ENCODE results near the gene KCNJ12. TPM values are rescaled to one million over a fixed set of nuclear protein-coding genes. Genes with fewer than 3 reads are reported as not detected.

Gene KCNJ12
- total and polyA plus RNA-seq, 2 experiments from 2014 or later: 0.61 to 2.4 TPM

DNA sequence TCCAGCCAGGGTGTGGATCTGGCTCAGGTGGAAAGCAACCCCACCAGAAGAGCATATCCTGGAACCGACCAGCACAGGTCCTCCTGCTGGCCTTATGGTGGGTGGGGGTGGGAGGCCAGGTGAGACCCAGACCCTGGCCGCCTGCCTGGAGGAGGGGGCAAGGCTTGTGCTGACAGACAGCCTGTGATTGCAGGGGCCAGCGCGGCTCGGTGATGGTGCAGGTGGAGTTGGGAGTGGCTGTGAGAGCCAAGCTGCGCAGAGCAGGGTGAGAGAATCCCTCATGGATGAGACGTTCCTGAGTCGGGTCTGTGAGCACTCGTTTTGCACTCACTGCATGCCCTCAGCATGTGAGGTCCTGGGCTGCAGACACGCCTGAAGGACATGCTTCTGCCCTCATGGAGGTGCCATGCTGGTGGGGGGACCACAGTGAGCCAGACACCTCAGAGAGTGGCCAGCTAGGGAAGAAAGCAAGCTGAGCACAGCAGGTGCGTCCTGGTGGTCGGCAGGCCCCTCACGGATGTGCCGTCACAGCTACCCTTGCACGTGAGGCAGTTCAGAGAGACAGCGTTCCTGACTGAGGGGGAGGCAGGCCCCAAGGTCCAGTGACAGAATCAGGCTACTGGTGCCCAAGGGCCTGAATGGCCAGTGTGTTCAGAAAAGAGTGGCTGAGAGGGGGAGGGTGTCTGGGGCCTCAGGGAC, 3.8 kb upstream of the KCNJ12 start:
- ATAC-seq (no peak), DNase-seq (ENCODE audit: low spot score) (no peak)
- Mint-ChIP-seq H3K36me3 (ENCODE audit: low read depth) (no peaks in the 10 kb centered on the region), H3K4me3 (0 out of 3 replicates have a peak overlapping the region, but pooled peaks have one; percentile 6), H3K4me1 (peaks cover 33% of the 10 kb centered on the region), H3K27ac (no peak overlapping the region), H3K27me3 (ENCODE audit: insufficient read depth, low read depth, poor library complexity) (peaks cover 26% of the 10 kb centered on the region), H3K9me3 (peaks cover 3% of the 10 kb centered on the region; the same call in 1 of the 3 replicates)
- H2AFZ ChIP-seq: no peak overlapping the region
- peaks cover 31% of the 10 kb centered on the region for H3K27me3 ChIP-seq (ENCODE audit: insufficient read depth)
- H3K4me2 ChIP-seq: no peak overlapping the region
- peaks cover 11% of the 10 kb centered on the region; the same call in 1 of the 2 replicates for H3K4me1 ChIP-seq (ENCODE audit: insufficient read depth)
- no peaks in the 10 kb centered on the region for H4K20me1 ChIP-seq (replicated peaks; ENCODE audit: insufficient read depth)
- TF ChIP-seq EZH2phosphoT487 (IDR thresholded peaks at IDR 0.05; ENCODE audit: unreplicated experiment) (no peak), CREB1 (CRISPR knock-in tag; IDR thresholded peaks at IDR 0.05; ENCODE audit: low read depth) (no peak), JUNB (IDR thresholded peaks at IDR 0.05; ENCODE audit: unreplicated experiment) (no peak), NANOG (IDR thresholded peaks at IDR 0.05; ENCODE audit: borderline replicate concordance) (no peak), ZNF331 (CRISPR knock-in tag; IDR thresholded peaks at IDR 0.05; ENCODE audit: low read depth) (no peak), EZH2 (IDR thresholded peaks at IDR 0.05; ENCODE audit: low read depth, unreplicated experiment) (no peak)
- TF ChIP-seq, protein P1, sequence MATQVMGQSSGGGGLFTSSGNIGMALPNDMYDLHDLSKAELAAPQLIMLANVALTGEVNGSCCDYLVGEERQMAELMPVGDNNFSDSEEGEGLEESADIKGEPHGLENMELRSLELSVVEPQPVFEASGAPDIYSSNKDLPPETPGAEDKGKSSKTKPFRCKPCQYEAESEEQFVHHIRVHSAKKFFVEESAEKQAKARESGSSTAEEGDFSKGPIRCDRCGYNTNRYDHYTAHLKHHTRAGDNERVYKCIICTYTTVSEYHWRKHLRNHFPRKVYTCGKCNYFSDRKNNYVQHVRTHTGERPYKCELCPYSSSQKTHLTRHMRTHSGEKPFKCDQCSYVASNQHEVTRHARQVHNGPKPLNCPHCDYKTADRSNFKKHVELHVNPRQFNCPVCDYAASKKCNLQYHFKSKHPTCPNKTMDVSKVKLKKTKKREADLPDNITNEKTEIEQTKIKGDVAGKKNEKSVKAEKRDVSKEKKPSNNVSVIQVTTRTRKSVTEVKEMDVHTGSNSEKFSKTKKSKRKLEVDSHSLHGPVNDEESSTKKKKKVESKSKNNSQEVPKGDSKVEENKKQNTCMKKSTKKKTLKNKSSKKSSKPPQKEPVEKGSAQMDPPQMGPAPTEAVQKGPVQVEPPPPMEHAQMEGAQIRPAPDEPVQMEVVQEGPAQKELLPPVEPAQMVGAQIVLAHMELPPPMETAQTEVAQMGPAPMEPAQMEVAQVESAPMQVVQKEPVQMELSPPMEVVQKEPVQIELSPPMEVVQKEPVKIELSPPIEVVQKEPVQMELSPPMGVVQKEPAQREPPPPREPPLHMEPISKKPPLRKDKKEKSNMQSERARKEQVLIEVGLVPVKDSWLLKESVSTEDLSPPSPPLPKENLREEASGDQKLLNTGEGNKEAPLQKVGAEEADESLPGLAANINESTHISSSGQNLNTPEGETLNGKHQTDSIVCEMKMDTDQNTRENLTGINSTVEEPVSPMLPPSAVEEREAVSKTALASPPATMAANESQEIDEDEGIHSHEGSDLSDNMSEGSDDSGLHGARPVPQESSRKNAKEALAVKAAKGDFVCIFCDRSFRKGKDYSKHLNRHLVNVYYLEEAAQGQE (IDR thresholded peaks at IDR 0.05; ENCODE audit: unreplicated experiment): no peak
- TF ChIP-seq, protein P2, sequence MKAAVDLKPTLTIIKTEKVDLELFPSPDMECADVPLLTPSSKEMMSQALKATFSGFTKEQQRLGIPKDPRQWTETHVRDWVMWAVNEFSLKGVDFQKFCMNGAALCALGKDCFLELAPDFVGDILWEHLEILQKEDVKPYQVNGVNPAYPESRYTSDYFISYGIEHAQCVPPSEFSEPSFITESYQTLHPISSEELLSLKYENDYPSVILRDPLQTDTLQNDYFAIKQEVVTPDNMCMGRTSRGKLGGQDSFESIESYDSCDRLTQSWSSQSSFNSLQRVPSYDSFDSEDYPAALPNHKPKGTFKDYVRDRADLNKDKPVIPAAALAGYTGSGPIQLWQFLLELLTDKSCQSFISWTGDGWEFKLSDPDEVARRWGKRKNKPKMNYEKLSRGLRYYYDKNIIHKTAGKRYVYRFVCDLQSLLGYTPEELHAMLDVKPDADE (IDR thresholded peaks at IDR 0.05): no peak
- no peaks in the 10 kb centered on the region for H3K79me2 ChIP-seq (replicated peaks; ENCODE audit: insufficient read depth)
- no peaks in the 10 kb centered on the region for H3K9me2 ChIP-seq (ENCODE audit: insufficient read depth)
- no peak overlapping the region for H3K27ac ChIP-seq (ENCODE audit: low read depth)
- H3F3A ChIP-seq (replicated peaks; ENCODE audit: low read depth): 0 out of 2 replicates have a peak, but pooled peaks cover 4% of the 10 kb centered on the region
- H3K36me3 ChIP-seq (ENCODE audit: insufficient read depth): no peaks in the 10 kb centered on the region
- H3K4me3 ChIP-seq: no peak overlapping the region

DNA sequence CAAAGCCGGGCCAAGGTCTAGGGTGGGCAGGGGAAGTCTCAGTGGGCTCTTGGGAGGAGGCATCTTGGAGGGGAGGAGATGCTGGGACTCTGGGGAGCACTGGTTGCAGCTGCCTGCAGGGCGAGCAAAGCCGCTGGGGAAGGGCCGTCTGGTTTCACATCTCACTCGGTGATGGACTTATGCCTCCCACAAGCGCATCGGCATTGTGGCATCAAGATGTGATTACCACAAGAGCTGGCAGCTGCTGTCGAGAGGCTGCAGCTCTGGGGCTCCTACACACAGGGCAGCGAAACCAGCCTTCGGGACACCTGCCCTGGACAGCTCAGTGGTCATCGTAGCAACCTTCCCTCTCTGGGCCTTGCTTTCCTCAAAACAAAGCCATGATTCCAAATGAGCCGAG, 3.1 kb upstream of the KCNJ12 start:
- H3K4me3 ChIP-seq: no peak overlapping the region
- no peak for DNase-seq (ENCODE audit: low spot score)
- ATAC-seq: no peak
- peaks cover 38% of the 10 kb centered on the region for H3K27me3 ChIP-seq (ENCODE audit: insufficient read depth)
- TF ChIP-seq, protein P1 (IDR thresholded peaks at IDR 0.05; ENCODE audit: unreplicated experiment): no peak
- TF ChIP-seq CREB1 (CRISPR knock-in tag; IDR thresholded peaks at IDR 0.05; ENCODE audit: low read depth) (no peak), ZNF114 (CRISPR knock-in tag; IDR thresholded peaks at IDR 0.05) (no peak), ZNF331 (CRISPR knock-in tag; IDR thresholded peaks at IDR 0.05; ENCODE audit: low read depth) (no peak), EZH2 (IDR thresholded peaks at IDR 0.05; ENCODE audit: low read depth, unreplicated experiment) (no peak), NANOG (IDR thresholded peaks at IDR 0.05; ENCODE audit: borderline replicate concordance) (no peak)
- TF ChIP-seq, protein P3, sequence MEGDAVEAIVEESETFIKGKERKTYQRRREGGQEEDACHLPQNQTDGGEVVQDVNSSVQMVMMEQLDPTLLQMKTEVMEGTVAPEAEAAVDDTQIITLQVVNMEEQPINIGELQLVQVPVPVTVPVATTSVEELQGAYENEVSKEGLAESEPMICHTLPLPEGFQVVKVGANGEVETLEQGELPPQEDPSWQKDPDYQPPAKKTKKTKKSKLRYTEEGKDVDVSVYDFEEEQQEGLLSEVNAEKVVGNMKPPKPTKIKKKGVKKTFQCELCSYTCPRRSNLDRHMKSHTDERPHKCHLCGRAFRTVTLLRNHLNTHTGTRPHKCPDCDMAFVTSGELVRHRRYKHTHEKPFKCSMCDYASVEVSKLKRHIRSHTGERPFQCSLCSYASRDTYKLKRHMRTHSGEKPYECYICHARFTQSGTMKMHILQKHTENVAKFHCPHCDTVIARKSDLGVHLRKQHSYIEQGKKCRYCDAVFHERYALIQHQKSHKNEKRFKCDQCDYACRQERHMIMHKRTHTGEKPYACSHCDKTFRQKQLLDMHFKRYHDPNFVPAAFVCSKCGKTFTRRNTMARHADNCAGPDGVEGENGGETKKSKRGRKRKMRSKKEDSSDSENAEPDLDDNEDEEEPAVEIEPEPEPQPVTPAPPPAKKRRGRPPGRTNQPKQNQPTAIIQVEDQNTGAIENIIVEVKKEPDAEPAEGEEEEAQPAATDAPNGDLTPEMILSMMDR (conservative IDR thresholded peaks at IDR 0.05; ENCODE audit: low read depth in 2 of 2): no peak
- H3K27me3 Mint-ChIP-seq (ENCODE audit: insufficient read depth, low read depth, poor library complexity): peaks cover 30% of the 10 kb centered on the region
- H3K27ac Mint-ChIP-seq: no peak overlapping the region
- no peak overlapping the region for H3K4me2 ChIP-seq
- H3K4me3 Mint-ChIP-seq: no peak overlapping the region
- H3K4me1 Mint-ChIP-seq: peaks cover 33% of the 10 kb centered on the region
- 0 out of 2 replicates have a peak, but pooled peaks cover 4% of the 10 kb centered on the region for H3F3A ChIP-seq (replicated peaks; ENCODE audit: low read depth)
- peaks cover 3% of the 10 kb centered on the region; the same call in 1 of the 3 replicates for H3K9me3 Mint-ChIP-seq
- no peaks in the 10 kb centered on the region for H3K9me2 ChIP-seq (ENCODE audit: insufficient read depth)
- no peaks in the 10 kb centered on the region for H3K36me3 Mint-ChIP-seq (ENCODE audit: low read depth)
- no peaks in the 10 kb centered on the region for H3K79me2 ChIP-seq (replicated peaks; ENCODE audit: insufficient read depth)
- no peaks in the 10 kb centered on the region for H4K20me1 ChIP-seq (replicated peaks; ENCODE audit: insufficient read depth)
- no peak overlapping the region for H3K27ac ChIP-seq (ENCODE audit: low read depth)
- no peak overlapping the region for H2AFZ ChIP-seq
- peaks cover 12% of the 10 kb centered on the region; the same call in 1 of the 2 replicates for H3K4me1 ChIP-seq (ENCODE audit: insufficient read depth)
- no peaks in the 10 kb centered on the region for H3K36me3 ChIP-seq (ENCODE audit: insufficient read depth)

Measured in GM23338 (cell line).